NCI-H2171 (cell line): ENCODE results near the gene OTOG.

Experiments
- DNase-seq: peaks from one replicate; lab custom pipeline; 2025; lab: John Stamatoyannopoulos, UW

Gene OTOG

DNA sequence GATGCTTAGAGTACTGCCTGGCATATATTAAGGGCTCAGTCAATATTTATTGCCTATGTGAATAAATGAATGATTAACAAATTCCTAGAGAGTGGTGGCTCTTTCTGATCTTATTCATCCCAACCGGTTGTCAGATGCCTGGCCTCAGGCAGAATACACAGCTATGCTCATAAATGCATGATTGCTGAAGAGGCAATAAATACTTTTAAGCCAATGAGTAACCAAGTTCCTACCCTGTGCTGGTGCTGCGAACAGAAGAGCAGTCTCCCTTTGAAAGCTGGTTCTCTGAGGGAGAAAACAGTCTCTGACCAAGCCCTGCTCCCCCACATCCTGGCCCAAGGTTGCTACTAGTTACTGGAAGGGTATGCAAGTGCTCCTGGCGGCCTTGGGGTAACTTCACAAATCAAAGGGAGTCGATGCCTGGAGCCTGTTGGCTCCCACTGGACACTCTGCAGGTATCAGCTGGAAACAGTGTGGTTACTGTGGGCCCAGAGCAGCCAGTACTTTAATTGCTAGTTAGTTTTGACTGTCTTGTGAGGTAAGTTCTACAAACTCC, 5.7 kb upstream of the OTOG start:
- no peak for DNase-seq

DNA sequence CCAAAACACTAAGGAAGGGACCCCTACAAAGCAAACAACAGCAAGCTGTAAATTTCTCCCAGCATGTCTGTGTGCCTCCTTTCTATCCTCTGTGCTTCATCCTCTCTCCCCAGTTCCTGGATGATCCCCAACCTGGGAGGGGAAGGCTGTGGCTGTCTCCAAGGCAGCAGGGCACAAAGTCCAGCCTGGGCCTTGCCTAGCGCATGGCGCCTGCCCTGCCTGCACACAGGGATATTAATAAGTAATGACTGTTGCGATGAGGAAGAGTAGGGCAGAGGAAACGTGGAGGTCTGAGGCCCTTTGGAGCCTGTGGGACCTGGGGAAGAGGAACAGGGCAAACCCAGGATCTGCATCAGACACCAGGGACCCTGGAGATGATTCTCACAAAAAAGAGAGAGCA, 4.8 kb upstream of the OTOG start:
- DNase-seq, result no peak

DNA sequence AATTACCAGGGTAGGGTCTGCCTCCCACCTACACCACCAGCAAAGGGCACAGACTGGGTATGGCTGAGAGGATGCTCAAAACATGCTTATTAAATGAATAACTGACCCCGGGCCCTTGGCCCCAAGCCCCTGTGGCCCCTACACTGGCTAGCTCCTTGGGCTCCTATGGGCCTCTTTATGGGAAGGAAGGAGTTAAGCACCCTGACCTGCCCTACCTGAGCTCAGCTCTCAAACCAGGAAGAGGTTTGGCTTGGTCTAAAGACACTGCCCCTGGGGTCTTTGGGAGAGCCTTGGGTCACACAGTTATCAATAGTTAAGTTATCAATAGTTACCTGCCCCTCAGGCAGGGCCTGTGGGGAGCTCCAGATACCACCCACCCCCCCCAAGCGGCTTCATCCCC, 4.0 kb upstream of the OTOG start:
- DNase-seq, result no peak

DNA sequence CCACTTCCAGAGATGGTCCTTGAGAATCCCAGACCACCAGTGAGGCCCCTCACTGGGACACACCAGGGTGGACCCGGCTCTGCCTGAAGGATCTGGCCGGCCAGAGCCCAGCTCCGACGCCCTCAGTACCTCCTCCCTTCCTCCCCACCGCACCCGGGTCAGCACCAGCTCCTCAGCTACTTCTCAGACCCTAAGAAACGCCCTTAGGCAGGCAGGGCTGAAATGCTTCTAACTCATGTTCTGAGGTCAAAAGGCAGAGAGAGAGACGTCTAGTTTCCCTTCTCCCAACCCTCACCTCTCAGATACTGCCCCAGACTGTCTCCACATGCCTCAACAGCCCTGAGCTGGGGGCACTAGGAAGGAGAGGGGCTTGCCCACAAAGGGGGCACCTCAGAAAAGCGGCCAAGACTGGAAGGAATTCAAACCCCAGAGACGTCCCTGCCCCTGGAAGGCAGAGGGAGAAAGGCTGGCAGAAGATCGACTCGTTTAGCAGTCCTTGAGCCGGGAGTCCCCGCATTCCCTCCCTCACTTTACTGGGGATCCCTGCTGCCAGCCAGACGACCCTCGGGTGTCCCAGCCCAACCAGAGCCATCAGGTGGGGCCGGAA, 3.4 kb upstream of the OTOG start:
- no peak for DNase-seq

DNA sequence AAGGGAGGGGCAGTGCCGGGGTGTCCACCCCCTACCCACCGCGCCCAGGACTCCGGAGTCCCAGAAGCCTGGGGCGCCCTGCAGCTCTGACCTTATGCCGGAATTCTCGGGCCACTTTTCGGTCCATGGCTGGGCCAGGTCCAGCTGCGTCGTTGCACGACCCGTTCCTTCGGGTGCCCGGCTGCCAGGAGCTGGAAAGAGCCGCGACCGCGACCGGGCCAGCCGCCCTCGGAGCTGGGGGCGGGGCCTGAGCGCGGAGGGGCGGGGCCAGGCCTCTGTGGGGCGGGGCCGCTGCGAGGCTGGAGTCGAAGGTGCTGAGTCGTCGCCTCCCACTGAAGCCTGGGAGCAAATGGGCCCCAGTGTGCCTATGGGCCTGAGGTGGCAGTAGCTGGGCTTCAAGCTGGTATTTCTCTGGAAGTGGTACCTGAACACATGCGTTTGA, 2.9 kb upstream of the OTOG start, which contains the start of gene USH1C:
TSS of gene USH1C (minus strand) at position 236 of the 442 bp plus-strand sequence. CDS start at position 127, 109 bp downstream.
- no peak for DNase-seq

DNA sequence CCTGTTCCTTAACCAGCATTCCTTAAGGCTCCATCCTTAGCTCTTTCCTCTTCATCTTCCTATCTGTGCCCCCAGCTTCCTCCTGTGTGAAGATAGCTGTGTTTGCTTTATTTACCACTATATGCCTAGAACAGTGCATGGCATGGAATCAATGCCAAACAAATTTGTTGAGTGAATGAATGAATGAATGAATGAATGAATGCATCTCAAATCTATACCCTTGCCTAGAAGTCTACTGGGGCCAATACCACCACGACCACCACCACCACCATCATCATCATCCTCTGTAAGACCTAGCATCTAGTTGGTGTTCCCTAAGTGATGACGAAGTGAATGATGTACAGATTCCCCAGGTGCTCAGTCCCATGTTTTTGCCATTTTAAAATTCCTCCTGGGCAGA, 819 bp upstream of the OTOG start:
- no peak for DNase-seq

DNA sequence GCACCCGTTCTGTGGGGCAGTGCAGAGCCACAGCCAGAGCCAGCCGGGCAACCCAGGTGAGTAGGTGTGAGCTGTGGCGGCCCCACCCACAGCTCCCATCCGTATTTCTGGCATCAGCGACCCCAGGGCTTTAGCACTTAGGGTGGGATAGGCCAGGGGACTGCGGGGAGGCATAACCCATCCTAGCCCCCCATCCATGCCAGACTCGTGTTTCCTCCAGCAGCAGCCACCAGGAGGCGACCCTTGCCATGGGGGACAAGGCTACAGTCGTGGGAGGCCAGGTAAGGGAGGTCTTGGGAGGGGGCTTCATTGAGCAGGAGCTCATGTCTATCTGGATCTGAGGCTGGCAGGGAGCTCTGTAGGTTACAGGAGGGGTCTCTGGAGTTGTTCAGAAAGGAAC, 873 bp downstream of the OTOG start:
- no peak for DNase-seq

DNA sequence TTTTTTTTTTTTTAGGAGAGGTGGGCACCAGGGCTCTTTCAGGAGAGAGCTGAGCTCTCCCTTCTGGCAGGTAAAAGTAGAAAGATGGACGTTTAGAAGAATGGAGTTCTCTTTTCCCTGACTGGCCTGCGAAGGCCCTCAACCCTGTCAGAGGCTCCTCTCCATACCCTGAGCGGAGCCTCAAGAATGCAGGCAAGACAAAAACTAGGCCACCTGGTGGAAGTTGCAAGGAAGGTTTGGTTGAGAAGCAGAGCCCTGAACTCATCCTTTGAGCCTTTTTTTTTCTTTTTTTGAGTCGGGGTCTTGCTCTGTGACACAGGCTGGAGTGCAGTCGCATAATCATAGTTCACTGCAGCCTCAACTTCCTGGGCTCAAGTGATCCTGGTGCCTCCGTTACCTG, 1.4 kb downstream of the OTOG start:
- DNase-seq, result no peak

DNA sequence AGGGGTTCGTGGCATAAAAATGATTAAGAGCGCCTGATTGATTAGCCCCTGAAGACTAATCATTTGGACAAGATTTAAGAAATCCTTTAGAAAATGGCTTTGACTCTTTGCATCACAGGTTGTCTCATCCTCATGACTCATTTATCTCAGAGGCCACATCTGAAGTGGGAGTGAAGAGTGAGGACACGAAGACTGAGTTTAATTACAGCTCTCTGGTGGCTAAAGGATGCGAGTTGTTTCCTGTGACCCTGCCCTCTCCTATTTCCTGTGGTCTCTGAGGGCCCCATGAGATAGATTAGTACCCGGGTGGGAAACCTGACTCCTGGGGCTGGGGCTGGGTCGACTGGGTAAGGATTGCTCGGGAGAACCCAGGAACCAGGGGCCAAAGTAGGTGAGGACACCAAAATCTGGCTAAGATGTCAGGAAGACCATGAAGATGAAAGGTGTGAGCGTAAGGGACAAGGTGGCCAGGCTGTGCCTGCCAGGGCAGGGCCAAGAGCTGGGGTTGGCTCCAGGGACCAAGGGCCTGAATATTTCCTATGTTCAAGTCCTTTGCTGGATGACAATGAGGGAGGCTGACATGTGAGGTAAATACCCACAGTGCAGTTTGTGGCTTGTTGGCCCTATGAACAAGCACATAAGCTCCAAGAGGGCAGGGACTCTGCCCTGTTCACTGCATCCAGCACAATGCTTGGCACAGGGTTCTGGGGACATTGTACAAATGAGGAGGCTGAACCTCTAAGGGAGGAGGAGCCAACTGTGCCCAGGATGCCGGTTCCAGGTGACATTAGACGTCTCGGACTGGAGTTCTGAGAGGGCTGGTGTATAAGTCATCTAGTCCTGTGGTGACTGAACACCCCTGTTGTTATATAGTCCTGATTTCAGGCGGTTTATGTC, 3.6 kb downstream of the OTOG start:
- DNase-seq, result no peak

DNA sequence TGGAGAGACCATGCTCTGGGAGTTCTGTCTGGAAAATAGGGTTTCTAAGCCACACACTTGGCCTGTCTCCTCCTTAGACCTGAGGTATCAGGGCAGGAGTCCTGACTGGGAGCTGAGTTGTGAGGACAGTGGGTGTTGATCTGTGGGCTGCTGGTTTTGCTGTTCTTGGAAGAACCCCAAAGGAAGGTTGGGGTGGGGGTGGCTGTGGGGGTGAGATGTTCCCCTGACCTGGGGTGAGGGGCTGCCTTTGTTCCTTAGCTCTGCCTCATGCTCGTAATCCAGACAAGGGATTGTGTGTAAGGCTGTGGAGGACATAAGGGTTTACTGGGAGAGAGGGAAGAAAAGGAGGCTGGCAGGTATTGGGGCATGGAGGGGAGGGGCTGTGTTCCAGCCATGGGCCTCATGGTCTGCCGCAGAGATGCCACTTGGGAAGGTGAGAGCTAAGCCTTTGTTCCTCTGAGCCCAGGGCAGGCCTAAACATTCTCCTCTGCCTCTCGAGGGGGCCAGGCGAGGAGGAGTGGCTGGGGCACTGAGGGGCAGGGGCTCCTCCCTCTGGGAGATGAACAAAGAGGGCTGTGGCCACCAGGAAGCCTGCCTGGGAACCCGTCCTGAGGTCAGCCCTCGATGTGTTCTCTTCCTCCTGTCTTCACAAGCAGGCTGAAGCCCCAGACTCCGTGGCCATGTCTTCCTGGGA, 4.4 kb downstream of the OTOG start:
- no peak for DNase-seq

DNA sequence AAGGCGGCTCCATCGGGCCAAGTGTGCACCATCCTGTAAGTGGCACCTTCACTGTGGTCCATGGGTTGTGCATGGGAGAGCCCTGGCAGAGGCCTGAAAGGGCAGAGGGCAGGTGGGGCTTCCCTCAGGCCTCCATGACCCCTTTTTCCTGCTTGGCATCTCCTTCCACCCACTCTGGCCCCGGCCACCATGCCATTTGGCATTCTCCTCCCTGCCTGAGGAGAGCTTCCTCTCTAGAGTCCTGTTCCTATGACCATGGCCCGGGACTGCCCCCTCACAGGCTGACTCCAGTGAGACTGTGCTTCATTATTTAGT, 4.9 kb downstream of the OTOG start:
- no peak for DNase-seq

DNA sequence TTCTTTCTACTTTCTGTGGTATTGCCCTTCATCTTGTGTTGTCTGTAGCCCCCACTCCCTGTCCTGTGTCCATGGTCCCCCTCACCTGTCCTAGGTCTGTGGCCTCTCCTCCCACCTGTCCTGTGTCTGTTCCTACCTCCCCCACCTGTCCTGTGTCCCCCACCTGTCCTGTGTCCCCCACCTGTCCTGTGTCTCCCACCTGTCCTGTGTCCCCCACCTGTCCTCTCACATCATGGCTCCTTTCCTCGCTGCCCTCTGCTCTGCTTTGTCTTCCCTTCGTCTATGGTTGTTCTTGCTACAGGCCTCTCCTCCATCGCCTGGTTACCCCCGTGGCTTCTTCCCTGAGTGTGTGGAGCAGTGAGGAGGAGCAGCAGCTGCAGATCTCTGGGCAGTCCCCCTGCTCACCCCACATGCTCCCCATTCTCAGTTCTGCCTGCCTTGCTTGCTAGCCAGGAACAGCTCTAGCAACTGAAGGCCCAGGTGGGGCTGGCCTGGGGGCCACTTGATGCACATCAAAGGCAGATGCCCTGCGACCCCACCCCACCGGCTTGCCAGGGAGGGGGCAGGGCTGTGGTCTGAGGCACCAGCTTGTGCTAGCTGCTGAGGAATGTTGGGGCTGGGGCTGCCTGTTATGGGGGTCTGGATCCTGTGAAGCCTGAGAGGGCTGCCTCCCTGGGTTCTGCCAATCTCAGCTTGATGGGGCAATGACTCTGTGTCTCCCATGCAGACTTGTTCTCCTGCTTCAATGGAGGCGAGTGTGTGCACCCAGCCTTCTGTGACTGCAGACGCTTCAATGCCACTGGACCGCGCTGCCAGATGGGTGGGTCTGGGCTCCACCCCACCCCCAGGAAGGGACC, 5.6 kb downstream of the OTOG start:
- no peak for DNase-seq

DNA sequence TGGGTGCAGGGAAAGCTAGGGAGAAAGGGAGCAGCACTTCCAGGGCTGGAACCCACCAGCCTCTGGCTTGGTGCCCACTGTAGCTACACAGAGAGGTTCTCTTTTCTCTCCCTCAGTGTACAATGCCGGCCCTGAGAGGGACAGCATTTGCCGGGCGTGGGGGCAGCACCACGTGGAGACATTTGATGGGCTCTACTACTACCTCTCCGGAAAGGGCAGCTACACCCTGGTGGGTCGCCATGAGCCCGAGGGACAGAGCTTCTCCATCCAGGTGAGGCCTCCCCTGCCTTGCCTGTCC, 6.1 kb downstream of the OTOG start:
- DNase-seq, result no peak

DNA sequence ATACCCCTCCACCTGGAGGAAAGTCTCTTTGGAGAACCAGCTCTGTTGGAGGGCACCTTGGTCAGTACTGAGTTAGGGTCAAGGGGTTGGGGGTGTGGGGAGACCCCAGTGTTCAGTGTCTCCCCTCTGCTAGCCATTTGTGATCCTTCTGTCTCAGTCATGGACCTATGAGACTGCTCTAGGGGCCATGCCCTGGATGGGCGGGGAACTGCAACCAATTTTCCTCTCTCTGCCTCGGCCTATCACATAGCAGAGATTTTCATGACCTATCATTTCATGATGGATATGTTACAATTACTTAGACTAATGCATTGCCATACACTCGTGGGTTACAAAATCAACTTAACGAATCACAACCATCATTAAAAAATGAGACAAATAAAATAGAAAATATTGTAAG, 7.4 kb downstream of the OTOG start:
- DNase-seq, result no peak

DNA sequence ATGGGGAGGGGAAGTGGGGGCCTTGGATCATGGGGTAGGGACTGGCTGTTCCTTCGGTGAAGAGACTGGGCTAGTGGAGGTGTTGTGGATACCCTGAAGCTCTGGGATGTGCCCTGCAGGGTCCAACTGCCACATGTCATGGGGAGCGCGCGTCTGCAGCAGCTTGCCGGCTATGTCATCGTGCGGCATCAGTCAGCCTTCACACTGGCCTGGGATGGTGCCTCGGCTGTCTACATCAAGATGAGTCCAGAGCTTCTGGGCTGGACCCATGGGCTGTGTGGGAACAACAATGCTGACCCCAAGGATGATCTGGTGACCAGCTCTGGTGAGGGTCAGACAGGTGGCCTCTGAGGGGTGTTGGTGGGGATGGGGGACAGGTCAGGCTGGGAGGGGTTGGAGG, 9.9 kb downstream of the OTOG start:
- no peak for DNase-seq

DNA sequence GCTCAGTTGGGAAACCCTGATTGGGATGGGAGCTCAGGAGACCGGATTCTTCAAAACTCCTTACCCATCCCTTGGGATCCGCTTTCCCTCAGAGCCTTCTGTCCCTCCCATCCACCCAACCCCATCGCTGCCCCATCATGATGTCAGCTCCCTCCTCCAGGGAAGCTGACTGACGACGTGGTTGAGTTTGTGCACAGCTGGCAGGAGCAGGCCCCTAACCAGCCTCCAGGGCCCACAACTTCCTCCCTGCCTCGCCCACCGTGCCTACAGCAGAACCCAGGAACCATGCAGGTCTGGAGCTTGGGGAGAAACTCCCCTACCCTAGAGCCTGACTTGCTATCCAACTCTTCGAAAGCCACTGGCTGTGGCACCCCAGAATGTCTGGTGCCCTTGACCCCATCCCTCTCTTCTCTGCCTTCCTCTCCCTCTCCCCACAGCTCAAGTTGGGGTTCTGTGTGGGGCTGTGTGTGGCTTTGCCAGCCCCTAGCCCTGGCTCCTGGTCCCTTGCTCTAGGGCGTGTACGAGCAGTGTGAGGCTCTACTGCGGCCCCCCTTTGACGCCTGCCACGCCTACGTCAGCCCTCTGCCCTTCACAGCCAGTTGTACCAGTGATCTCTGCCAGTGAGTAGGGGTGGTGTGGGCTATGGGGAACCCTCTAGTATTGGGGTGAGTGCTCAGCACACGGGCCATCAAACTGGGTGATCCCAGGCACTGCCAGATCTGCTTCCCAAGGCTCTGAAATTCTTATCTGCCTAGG, 11.1 kb downstream of the OTOG start:
- DNase-seq, result no peak

DNA sequence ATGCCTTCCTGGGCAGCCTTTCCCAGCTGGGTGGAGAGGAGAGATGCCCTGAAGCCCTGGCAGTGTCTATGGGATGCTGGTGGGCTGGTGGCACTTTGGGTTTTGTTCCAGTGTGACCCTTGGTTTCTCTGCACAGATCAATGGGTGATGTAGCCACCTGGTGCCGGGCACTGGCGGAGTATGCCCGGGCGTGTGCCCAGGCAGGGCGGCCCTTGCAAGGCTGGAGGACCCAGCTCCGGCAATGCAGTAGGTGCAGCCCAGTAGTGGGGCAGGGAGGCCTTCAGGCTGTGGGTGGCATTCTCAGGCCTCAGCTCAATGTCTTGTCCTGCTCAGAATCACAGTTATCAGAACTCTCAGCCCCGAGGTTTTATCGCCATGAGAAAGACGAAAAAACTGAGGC, 11.9 kb downstream of the OTOG start:
- DNase-seq, result no peak

DNA sequence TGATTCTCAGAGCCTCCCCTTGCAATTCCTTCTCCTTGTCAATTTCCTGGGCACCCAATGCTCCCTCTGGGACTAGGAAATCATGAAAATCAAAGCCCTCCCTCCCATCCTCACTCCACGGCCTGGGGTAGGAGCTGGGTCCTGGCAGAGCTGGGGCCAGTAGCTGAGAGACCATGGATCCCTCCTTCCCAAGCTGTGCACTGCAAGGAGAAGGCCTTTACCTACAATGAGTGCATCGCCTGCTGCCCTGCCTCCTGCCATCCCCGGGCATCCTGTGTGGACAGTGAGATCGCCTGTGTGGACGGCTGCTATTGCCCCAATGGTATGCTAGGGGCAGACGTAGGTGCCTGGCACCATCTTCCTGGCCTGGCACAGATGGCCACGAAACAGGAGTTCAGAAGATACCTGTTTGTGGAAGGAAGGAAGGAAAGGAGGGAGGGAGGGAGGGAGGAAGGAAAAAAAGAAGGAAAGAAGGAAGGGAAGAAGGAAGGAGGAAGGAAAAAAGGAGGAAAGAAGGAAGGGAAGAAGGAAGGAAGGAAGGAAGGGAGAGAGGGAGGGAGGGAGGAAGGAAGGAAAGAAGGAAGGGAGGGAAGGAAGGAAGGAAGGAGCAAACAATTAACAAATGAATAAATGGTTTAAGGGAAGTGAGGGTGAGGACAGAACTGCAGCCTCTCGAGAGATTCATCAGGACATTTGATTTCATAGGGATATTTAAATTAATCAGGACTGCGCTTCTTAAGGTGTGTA, 12.5 kb downstream of the OTOG start:
- no peak for DNase-seq

DNA sequence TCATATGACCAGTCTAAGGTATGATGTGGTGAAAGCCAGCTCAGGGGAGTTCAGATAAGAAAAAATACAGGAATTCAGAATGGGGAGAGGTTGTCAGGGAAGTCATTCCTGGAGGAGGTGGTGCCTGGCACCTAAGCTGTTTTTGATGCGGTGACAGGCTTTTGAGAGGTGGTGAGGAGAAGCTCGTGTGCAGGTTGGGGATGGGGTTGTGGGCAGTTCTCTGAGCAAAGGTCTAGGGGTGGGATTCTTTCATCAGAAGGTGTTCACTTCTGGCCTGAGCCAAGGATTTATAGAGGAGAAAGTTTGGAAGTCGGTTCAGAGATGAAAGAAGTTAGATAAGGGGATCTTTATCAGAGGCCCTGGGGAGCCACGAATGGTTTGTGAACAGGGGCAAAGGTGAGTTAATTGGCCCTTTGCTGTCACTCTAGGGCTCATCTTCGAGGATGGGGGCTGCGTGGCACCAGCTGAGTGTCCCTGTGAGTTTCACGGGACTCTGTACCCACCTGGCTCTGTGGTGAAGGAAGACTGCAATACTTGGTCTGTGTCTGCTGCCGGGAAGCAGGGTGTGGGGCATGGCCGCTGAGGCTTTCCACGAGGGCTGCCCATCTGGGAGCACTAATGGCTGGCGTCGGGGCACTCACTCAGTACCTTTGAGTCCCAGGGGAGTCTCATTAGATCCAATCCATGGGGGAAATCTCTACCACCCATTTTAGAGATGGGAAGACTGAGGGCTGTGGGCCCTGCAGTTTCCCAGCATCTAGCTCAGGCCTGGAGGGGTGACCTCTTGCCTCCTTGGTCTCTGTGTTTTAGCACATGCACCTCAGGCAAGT, 13.4 kb downstream of the OTOG start:
- DNase-seq, result no peak

DNA sequence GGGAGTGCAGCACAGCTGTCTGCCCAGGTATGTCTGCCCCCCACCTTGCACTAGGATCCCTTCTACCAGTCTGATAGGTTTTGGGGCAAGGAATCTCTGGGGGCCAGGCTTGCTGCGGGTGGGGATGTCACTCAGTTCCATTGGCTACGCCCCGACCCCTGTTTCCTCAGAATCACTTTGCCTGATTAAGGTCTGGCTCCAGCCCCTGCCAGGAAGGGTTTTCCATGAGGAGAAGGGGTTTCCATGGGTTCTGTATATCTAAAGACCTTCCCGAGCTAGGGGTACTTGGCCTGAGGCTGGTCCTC, 14.0 kb downstream of the OTOG start:
- DNase-seq, result no peak
